Gastroesophageal sphincter (tissue), 4 donors: ENCODE measurements around the gene LENG8. TPM values are rescaled to one million over a fixed set of nuclear protein-coding genes. Genes with fewer than 3 reads are reported as not detected.
"Not testable (repeated sequence)": the region's sequence is repeated elsewhere in the genome, so short reads cannot be mapped to it uniquely, and the experiment has no call there.

Experiments used
- ATAC-seq: fragments of 150-250 bp; one replicate; pipeline ENCODE4 v1.9.1; 2016; ENCODE audit warnings: mild to moderate bottlenecking, moderate library complexity
- H3K27ac ChIP-seq, 4 donors: fragments of 200-600 bp; sonication (generic) in 3 of 4; 1 replicate in 3 of 4; 2 replicates in 1 of 4; pipeline ENCODE4 v1.5.1; 2016 to 2019
- H3K27me3 ChIP-seq: fragments of 200-600 bp; sonication (generic); one replicate; pipeline ENCODE4 v1.5.1; 2019
- H3K36me3 ChIP-seq, 2 donors: fragments of 200-600 bp; sonication (generic); one replicate each; pipeline ENCODE4 v1.5.1; 2019; ENCODE audit warnings: control low read depth in 1 of 2
- H3K4me1 ChIP-seq, 3 donors: fragments of 200-600 bp; sonication (generic); 1 replicate in 2 of 3; 2 replicates in 1 of 3; pipeline ENCODE4 v1.5.1; 2016 to 2019; ENCODE audit warnings: control low read depth in 2 of 3
- H3K4me3 ChIP-seq, 2 donors: fragments of 200-600 bp; sonication (generic); one replicate each; pipeline ENCODE4 v1.5.1; 2019; ENCODE audit warnings: mild to moderate bottlenecking in 1 of 2, moderate library complexity in 1 of 2
- H3K9me3 ChIP-seq, 3 donors: fragments of 200-600 bp; sonication (generic); one replicate each; pipeline ENCODE4 v1.5.1; 2017 to 2019; ENCODE audit warnings: control low read depth in 2 of 3
- EP300 ChIP-seq: sonication (generic); formaldehyde crosslinking; IDR thresholded peaks from one replicate; pipeline ENCODE4 v1.6.1; 2017; ENCODE audit warnings: antibody characterized with exemption, mild to moderate bottlenecking
- POLR2A ChIP-seq, 2 donors: fragments of 450-650 bp; IDR thresholded peaks; one replicate each; pipeline ENCODE4 v1.6.1; 2017; ENCODE audit warnings: antibody characterized with exemption in 2 of 2, mild to moderate bottlenecking in 2 of 2, moderate library complexity in 1 of 2
- POLR2AphosphoS5 ChIP-seq: sonication (generic); formaldehyde crosslinking; IDR thresholded peaks from one replicate; pipeline ENCODE4 v1.6.1; 2017; ENCODE audit warnings: antibody characterized with exemption
- WGBS, 2 donors: methylation state at CpG; one replicate each; pipeline ENCODE4 v1.1.5; 2018; ENCODE audit warnings: low coverage in 1 of 2; 5-methylcytosine and 5-hydroxymethylcytosine counted together
- total RNA-seq, 4 donors: library from RNA; depleted of rRNA; stranded (reverse); fragments of >200 nt; gene quantifications; one replicate each; pipeline ENCODE4 v1.1.0, GENCODE V29; 2016
- TF ChIP-seq, protein P1 (sequence below), 4 experiments: fragments of 200-600 bp in 2 of 4; fragments of 450-650 bp in 2 of 4; sonication (generic) in 1 of 4; IDR thresholded peaks; one replicate each; pipeline ENCODE4 v1.5.1; 2017 to 2019; ENCODE audit warnings: antibody characterized with exemption in 4 of 4, mild to moderate bottlenecking in 2 of 4, moderate library complexity in 2 of 4

LENG8 gene
- total RNA-seq, 4 donors from 2014 or later: 25.4 to 215 (median 80.9) TPM

DNA sequence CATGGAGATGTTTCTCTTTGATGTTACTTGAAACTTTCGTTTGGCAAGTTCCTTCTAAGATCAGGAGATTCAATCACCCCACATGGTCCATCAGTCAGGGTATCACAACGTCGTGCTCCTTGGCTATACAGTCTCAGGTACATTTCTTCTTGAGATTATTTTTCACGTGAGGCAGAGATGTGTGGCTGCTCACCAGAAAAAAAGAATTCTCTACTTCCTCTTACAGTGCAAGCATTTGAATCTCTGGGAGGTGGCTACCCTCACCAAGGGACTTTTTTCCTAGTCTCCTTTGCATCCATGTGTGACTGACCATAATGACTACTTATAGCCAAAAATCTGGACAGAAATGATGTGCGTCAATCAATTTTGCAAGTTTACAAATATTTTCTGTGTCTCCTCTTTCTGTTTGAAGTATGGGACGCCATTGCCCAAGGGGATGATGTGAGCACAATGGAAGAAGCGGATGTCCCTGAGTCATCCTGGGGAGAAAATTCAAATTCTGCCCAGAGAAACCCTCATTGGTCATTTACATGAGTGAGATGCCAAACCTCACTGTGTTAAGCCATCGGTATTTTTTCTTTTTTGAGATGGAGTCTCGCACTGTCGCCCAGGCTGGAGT lies 45.1 kb downstream of the LENG8 start:
- WGBS, 2 donors: 68 to 71% methylated on average over 9 of the region's 10 CpGs
- TF ChIP-seq EP300 (no peak), POLR2AphosphoS5 (no peak), POLR2A (IDR thresholded peaks at IDR 0.05) (no peak)
- TF ChIP-seq, protein P1, sequence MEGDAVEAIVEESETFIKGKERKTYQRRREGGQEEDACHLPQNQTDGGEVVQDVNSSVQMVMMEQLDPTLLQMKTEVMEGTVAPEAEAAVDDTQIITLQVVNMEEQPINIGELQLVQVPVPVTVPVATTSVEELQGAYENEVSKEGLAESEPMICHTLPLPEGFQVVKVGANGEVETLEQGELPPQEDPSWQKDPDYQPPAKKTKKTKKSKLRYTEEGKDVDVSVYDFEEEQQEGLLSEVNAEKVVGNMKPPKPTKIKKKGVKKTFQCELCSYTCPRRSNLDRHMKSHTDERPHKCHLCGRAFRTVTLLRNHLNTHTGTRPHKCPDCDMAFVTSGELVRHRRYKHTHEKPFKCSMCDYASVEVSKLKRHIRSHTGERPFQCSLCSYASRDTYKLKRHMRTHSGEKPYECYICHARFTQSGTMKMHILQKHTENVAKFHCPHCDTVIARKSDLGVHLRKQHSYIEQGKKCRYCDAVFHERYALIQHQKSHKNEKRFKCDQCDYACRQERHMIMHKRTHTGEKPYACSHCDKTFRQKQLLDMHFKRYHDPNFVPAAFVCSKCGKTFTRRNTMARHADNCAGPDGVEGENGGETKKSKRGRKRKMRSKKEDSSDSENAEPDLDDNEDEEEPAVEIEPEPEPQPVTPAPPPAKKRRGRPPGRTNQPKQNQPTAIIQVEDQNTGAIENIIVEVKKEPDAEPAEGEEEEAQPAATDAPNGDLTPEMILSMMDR (IDR thresholded peaks at IDR 0.05): no peak
- Histone ChIP-seq H3K27ac (no peak overlapping the region), H3K4me3 (no peak overlapping the region), H3K27me3 (peaks cover 48% of the 10 kb centered on the region), H3K4me1 (no peaks in the 10 kb centered on the region), H3K9me3 (no peaks in the 10 kb centered on the region), H3K36me3 (no peaks in the 10 kb centered on the region)
- ATAC-seq: no peak

DNA sequence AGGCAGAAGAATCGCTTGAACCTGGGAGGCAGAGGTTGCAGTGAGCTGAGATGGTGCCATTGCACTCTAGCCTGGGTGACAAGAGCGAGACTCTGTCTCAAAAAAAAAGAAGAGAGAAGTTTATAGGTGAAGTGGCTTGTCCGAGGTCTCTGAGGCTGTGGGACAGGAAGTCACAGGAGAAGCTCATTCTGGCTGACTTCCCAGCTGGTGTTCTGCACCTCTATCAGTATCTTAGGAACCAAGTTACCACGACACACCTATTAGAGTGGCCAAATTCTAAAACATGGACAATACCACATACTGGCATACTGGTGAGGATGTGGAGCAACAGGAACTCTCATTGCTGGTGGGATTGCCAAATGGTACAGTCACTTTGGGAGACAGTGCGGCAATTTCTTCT lies 46.3 kb downstream of the LENG8 start:
- H3K9me3 ChIP-seq, ATAC-seq, H3K36me3 ChIP-seq, H3K27ac ChIP-seq, H3K4me3 ChIP-seq, H3K4me1 ChIP-seq: not testable (repeated sequence)
- 64 to 67% methylated on average over 3 to 5 of the region's 5 CpGs for WGBS, 2 donors
- peaks cover 56% of the 10 kb centered on the region for H3K27me3 ChIP-seq

DNA sequence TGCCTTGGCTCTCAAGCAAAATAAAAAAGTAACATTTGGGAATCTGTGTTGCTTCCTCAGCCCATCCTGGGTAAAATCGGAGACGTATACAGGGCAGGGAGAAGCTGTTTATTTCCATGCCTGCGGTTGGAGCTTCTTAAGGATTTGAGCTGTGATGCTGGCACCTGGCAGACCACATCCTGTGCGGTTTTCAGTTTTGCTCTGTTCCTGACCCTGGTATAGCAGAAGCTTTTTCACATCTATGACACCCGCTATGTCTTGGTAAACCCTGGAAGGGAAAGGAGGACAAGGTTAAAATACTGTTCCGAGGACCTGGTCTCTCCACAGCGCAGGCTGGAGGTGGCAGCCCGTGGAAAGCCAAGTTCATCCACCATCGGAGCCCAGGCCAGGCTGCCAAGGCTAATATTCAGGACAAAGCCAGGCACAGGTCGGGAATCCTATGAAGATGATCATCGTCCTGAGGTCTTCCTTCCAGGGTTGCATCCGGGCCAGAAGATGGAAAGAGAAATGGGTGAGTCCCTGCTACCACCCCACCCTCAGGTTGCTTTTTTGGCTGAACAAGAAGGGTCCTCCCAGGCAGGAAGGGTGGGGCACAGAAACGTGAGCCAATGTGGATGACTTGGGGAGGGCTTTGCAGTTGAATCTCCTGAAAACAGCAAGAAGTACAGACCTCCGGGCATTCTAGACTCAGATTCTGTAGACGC lies 48.9 kb downstream of the LENG8 start:
- not testable (repeated sequence) for H3K36me3 ChIP-seq, H3K4me1 ChIP-seq, H3K9me3 ChIP-seq, H3K27ac ChIP-seq, ATAC-seq, H3K4me3 ChIP-seq
- 79 to 94% methylated on average over 3 of the region's 15 CpGs for WGBS, 2 donors
- H3K27me3 ChIP-seq: peaks cover 48% of the 10 kb centered on the region

DNA sequence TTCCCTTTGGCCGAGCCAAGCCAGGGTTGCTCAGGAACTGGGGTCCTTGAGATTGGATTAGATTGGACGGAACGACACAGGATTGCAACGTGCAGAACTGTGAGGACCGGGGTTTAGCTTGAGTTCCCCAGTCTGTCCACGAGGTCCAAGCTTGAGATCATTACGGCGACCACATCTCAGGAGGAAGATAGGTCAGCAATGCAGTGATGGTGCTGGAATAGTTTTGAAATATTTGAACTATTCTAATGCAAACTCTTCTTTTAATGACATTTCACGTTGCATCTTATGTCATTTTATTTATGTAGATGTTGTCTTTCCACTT lies 49.4 kb downstream of the LENG8 start:
- WGBS, 2 donors: 57 to 58% methylated on average over 1 to 6 of the region's 9 CpGs

DNA sequence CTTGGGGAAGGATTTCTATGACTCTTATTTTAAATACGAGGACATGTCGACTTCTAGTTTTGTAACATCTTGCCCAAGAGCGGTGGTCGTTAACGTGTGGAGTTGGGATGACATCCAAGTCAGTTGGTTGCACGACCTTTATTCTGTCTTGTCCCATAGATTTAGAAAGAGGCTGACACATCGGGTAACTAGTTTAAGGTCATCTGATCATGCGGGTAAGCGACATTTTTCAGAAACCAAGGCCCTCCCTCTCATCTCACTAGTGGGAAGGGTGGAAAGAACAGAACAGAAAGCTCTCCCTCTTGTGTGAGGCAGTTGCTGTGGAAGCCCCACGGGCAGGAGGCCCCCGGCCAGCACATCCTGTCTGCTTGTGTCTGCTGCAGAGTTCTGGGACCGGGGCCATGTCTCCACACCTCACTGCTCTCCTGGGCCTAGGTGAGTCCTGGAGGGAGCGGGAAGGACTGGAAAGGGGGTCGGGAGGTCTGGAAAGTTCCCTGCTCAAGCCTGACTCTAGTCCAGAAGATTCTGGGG lies 53.6 kb downstream of the LENG8 start, which contains the start of gene LAIR2:
Gene LAIR2, plus strand, starts transcription at position 314 of the 531 bp plus-strand sequence. Its CDS starts 88 bp downstream, at position 402.
- no peak within 1 kb of the TSS for H3K27ac ChIP-seq
- no peaks in the 10 kb centered on the region for H3K36me3 ChIP-seq
- WGBS, 2 donors: 70 to 85% methylated on average over 2 to 8 of the region's 14 CpGs
- peaks cover 46% of the 10 kb centered on the region for H3K27me3 ChIP-seq
- no peak within 1 kb of the TSS for H3K4me3 ChIP-seq
- no peaks in the 10 kb centered on the region for H3K4me1 ChIP-seq
- no peak for ATAC-seq
- no peaks in the 10 kb centered on the region for H3K9me3 ChIP-seq
- TF ChIP-seq POLR2A (IDR thresholded peaks at IDR 0.05) (no peak), EP300 (no peak), POLR2AphosphoS5 (no peak)
- TF ChIP-seq, protein P1 (IDR thresholded peaks at IDR 0.05): no peak

More for the DNA sequence above, 49.4 kb downstream of the LENG8 start:
- H3K27ac ChIP-seq, H3K4me1 ChIP-seq, H3K36me3 ChIP-seq, H3K4me3 ChIP-seq, ATAC-seq, H3K9me3 ChIP-seq: not testable (repeated sequence)
- H3K27me3 ChIP-seq: peaks cover 49% of the 10 kb centered on the region

DNA sequence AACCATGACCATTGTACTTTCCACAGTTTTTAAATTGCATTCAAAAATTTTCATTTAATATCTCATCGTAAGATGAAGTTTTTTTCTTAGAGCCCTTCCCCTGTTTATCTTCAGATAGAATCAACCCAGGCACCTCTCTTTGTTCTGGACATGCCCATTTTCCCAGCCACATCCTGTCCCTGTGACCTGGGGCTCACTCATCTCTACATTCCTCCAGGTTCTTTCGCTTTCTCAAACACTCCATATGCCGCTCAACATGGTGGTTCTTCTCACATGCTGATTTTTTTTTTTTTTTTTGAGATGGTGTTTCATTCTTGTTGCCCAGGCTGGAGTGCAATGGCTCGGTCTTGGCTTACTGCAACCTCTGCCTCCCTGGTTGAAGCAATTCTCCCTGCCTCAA lies 56.5 kb downstream of the LENG8 start:
- 73% methylated on average over 4 of the region's 4 CpGs; no CpG with 5 or more reads in 1 of the 2 donors for WGBS, 2 donors
- ATAC-seq, H3K9me3 ChIP-seq, H3K27ac ChIP-seq, H3K4me3 ChIP-seq, H3K4me1 ChIP-seq, H3K36me3 ChIP-seq: not testable (repeated sequence)
- peaks cover 46% of the 10 kb centered on the region for H3K27me3 ChIP-seq

DNA sequence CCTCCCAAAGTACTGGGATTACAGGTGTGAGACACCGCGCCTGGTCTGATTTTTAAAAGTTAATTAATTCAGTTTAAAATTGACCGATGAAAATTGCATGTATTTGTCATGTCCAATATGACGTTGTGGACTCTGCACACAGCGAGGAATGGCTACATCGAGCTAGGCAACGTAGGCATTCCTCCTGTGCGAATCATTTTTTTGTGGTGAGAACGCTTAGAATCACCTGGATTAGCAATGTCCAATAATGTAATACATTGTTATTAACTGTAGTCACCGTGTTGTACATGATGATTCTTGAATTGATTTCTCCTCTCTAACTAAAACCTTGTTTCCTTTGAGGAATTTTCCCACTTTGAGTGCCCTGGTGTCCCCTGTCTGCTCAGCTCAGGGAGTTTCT lies 57.1 kb downstream of the LENG8 start:
- WGBS, 2 donors: 47 to 90% methylated on average over 9 to 10 of the region's 10 CpGs
- Histone ChIP-seq H3K9me3 (no peaks in the 10 kb centered on the region), H3K4me1 (no peaks in the 10 kb centered on the region), H3K27me3 (peaks cover 42% of the 10 kb centered on the region), H3K36me3 (no peaks in the 10 kb centered on the region), H3K27ac (no peak overlapping the region), H3K4me3 (no peak overlapping the region)
- TF ChIP-seq, protein P1 (IDR thresholded peaks at IDR 0.05): no peak
- TF ChIP-seq EP300: no peak
- TF ChIP-seq POLR2AphosphoS5: no peak
- TF ChIP-seq POLR2A (IDR thresholded peaks at IDR 0.05): no peak
- no peak for ATAC-seq

DNA sequence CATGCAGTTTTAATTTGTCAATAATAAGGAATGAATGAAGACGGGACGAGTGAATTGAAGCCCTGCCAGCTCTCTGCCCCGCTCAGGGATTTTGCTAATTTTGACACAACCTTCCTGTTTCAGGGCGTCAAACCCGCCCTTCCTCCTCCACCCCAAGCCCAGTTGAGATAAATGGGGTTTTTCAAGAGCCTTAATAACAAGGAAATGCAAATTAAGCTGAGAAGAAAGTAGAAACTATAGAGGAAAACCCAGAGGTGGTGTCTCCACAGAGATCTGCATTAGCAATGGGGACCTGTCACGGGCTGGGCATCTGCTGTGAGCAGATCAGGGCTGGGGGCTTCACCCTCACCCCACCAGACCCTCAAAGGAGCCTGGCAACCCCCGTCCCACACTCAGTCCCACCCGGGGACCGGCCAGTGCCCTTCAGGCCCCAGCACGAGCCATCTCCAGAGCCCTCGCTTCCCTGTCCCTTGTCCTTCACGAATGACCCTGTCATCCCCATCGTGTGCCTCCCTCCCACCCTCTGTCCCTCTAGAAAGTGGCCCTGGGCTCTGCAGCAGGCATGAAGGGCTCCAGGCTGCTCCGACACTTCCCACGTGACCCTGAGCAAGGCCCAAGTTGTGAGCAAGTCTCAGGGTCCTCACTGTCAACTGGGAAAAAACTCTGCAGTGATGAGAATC lies 58.2 kb downstream of the LENG8 start:
- not testable (repeated sequence) for H3K27ac ChIP-seq, ATAC-seq, H3K36me3 ChIP-seq, H3K4me1 ChIP-seq, H3K4me3 ChIP-seq, H3K9me3 ChIP-seq
- no CpG with 5 or more reads among the region's 15 CpGs for WGBS, 2 donors
- H3K27me3 ChIP-seq: peaks cover 48% of the 10 kb centered on the region
